ENCODE results near the gene SOX15.

GRCh38 chr17:7626307-7626706 lies 36.4 kb upstream of the SOX15 start:
- TF ChIP-seq TAF1 (IDR thresholded peaks at IDR 0.05; ENCODE audit: borderline replicate concordance, insufficient read depth, low read length) (no peak), FOXP2 (optimal IDR thresholded peaks at IDR 0.05; ENCODE audit: borderline replicate concordance, extremely low read depth, extremely low read length, insufficient read depth) (no peak), REST (IDR thresholded peaks at IDR 0.05; ENCODE audit: insufficient read depth in 1 of 2, low read depth in 2 of 2, low read length in 2 of 2) (no peak), POLR2AphosphoS5 (IDR thresholded peaks at IDR 0.05; ENCODE audit: low read depth, low read length) (no peak), SIN3A (IDR thresholded peaks at IDR 0.05; ENCODE audit: borderline replicate concordance, insufficient read depth, low read length) (no peak)

All from PFSK-1 (cell line).